K562 (cell line): ENCODE data around the gene PSME1. TPM values are rescaled to one million over a fixed set of nuclear protein-coding genes. Genes with fewer than 3 reads are reported as not detected.
A peak's percentile ranks its signal among the peaks of the same experiment; 100 is the strongest.

ENCODE experiments used
- ATAC-seq: fragments of 200-7000 bp; cut with Tn5 transposase; 3 replicates; pipeline ENCODE4 v1.9.1; 2020; ENCODE audit warnings: moderate library complexity
- BruUV-seq: library from RNA; stranded (reverse); fragments of 400-500 nt; replicated peaks from 2 replicates; lab custom pipeline; 2021; lab: Mats Ljungman, UMichigan
- CTCF ChIA-PET: fragments of 300-600 bp; formaldehyde crosslinking; extraction: SDS; loops from one replicate; lab custom pipeline; 2021; ENCODE audit warnings: low intra/inter-chr PET ratio; lab: Yijun Ruan, JAX
- POLR2A ChIA-PET: fragments of 300-600, 350-650 bp; sonication (Branson Sonifier 250); formaldehyde crosslinking; extraction: SDS; loops from one replicate; lab custom pipeline; 2021; ENCODE audit warnings: antibody characterized with exemption, inconsistent platforms; lab: Yijun Ruan, JAX
- DNase-seq, 4 experiments: peaks; one replicate each; pipeline versions ENCODE4 v3.0.0 to v3.0.0-alpha.2; 2011 to 2018; ENCODE audit warnings: low spot score in 3 of 4, mixed read lengths in 3 of 4; ENCODE audit errors: extremely low read depth in 1 of 4
- FAIRE-seq: peaks from 2 replicates; lab custom pipeline; 2011; peaks lifted over from hg19 to GRCh38; lab: Jason Lieb, UNC
- H2AFZ ChIP-seq: 2 replicates; pipeline ENCODE4 v1.6.0; 2011; ENCODE audit warnings: low read depth, low read length, control low read depth, inconsistent platforms
- H3K27ac ChIP-seq: fragments of 200-600 bp; 3 replicates; pipeline ENCODE4 v1.8.0; 2011; ENCODE audit warnings: low read depth, mild to moderate bottlenecking, control low read depth, inconsistent platforms, low read length, moderate library complexity, mixed read lengths; ENCODE audit errors: extremely low read depth
- H3K27me3 ChIP-seq, 2 experiments: fragments of 300-600 bp in 1 of 2; 2 replicates in 1 of 2; 3 replicates in 1 of 2; pipeline versions ENCODE4 v1.6.0 to v1.8.0; 2011; ENCODE audit warnings: inconsistent platforms in 2 of 2, low read length in 2 of 2, mild to moderate bottlenecking in 1 of 2, mixed read lengths in 1 of 2, moderate library complexity in 1 of 2; ENCODE audit not compliant: control insufficient read depth in 2 of 2, insufficient read depth in 2 of 2
- H3K36me3 ChIP-seq: fragments of 300-600 bp; 3 replicates; pipeline ENCODE4 v1.8.0; 2011; ENCODE audit warnings: mild to moderate bottlenecking, low read length, inconsistent platforms; ENCODE audit not compliant: control insufficient read depth, insufficient read depth
- H3K4me1 ChIP-seq, 2 experiments: fragments of 200-600 bp in 1 of 2; replicated peaks in 1 of 2; 2 replicates in 1 of 2; 3 replicates in 1 of 2; pipeline versions ENCODE4 v1.5.1 to v1.8.0; 2011; ENCODE audit warnings: inconsistent platforms in 2 of 2, low read length in 2 of 2, mild to moderate bottlenecking in 1 of 2, mixed read lengths in 1 of 2, moderate library complexity in 1 of 2; ENCODE audit not compliant: control insufficient read depth in 2 of 2, insufficient read depth in 2 of 2
- H3K4me2 ChIP-seq: 2 replicates; pipeline ENCODE4 v1.6.1; 2011; ENCODE audit warnings: low read length, control low read depth, inconsistent platforms, mixed read lengths; ENCODE audit not compliant: insufficient read depth
- H3K4me3 ChIP-seq: fragments of 200-600 bp; sonication (generic), shearing (Covaris generic); 2 replicates; pipeline ENCODE4 v1.5.1; 2016; ENCODE audit warnings: control low read depth, inconsistent platforms
- H3K79me2 ChIP-seq: fragments of 200-600 bp; 3 replicates; pipeline ENCODE4 v1.8.0; 2011; ENCODE audit warnings: low read length, inconsistent platforms; ENCODE audit not compliant: control insufficient read depth, insufficient read depth
- H3K9ac ChIP-seq, 2 experiments: 2 replicates each; pipeline versions ENCODE4 v1.6.0 to v1.6.1; 2011; ENCODE audit warnings: low read depth in 2 of 2, low read length in 2 of 2, control low read depth in 1 of 2, inconsistent platforms in 1 of 2, mild to moderate bottlenecking in 1 of 2, mixed read lengths in 1 of 2; ENCODE audit not compliant: insufficient read depth in 1 of 2
- H3K9me1 ChIP-seq: one replicate; pipeline ENCODE4 v1.6.0; 2011; ENCODE audit warnings: inconsistent platforms, mild to moderate bottlenecking, low read length, moderate library complexity; ENCODE audit not compliant: control insufficient read depth, insufficient read depth
- H3K9me3 ChIP-seq: replicated peaks from 2 replicates; pipeline ENCODE4 v1.5.1; 2011; ENCODE audit warnings: low read depth, low read length, inconsistent platforms; ENCODE audit not compliant: control insufficient read depth, insufficient read depth
- H4K20me1 ChIP-seq: replicated peaks from 2 replicates; pipeline ENCODE4 v1.6.1; 2011; ENCODE audit warnings: low read length, inconsistent platforms, mixed read lengths; ENCODE audit not compliant: control insufficient read depth, insufficient read depth
- JUNB ChIP-seq: fragments of 450-650 bp; formaldehyde crosslinking; conservative IDR thresholded peaks from 2 replicates; pipeline ENCODE4 v1.4.0; 2020; ENCODE audit warnings: mild to moderate bottlenecking
- MXI1 ChIP-seq: IDR thresholded peaks from 2 replicates; pipeline ENCODE4 v1.6.1; 2011; ENCODE audit warnings: low read depth, mild to moderate bottlenecking, improper control_type of control experiment, low read length
- NR2F6 ChIP-seq: fragments of 450-650 bp; formaldehyde crosslinking; IDR thresholded peaks from 2 replicates; pipeline ENCODE4 v1.4.0; 2020; ENCODE audit warnings: mild to moderate bottlenecking
- RUNX1 ChIP-seq: sonication (generic); IDR thresholded peaks from 2 replicates; pipeline ENCODE4 v1.6.1; 2016; ENCODE audit warnings: antibody characterized with exemption, low read depth
- SAFB ChIP-seq: fragments of 200-400 bp; formaldehyde crosslinking; IDR thresholded peaks from 2 replicates; pipeline ENCODE4 v1.6.1; 2017; ENCODE audit warnings: low read depth, low read length, borderline replicate concordance
- TOE1 ChIP-seq, 2 experiments: fragments of 450-650 bp in 1 of 2; sonication (generic) in 1 of 2; formaldehyde crosslinking in 1 of 2; IDR thresholded peaks; 2 replicates each; pipeline versions ENCODE4 v1.7.1 to v1.8.0; 2016 to 2022; ENCODE audit warnings: borderline replicate concordance in 2 of 2, mild to moderate bottlenecking in 2 of 2, antibody characterized with exemption in 1 of 2, inconsistent platforms in 1 of 2, low read depth in 1 of 2, missing genetic modification reagents in 1 of 2, moderate library complexity in 1 of 2
- WGBS: fragments of 100-300 bp; shearing (Covaris generic); methylation state at CpG from one replicate; pipeline ENCODE4 v1.1.6; 2016; ENCODE audit warnings: low coverage, mixed read lengths; ENCODE audit not compliant: insufficient coverage; ENCODE audit errors: missing lambda C conversion rate; 5-methylcytosine and 5-hydroxymethylcytosine counted together
- in situ Hi-C: fragments of 300-500 bp; cut with MboI; formaldehyde crosslinking; loops from 4 replicates; pipeline ENCODE4 v1.15.0; 2018; ENCODE audit warnings: inconsistent platforms, mixed read lengths
- intact Hi-C: fragments of 100-400 bp; cut with micrococcal nuclease; formaldehyde crosslinking; loops from 2 replicates; pipeline ENCODE4 v1.14.2; 2022
- polyA plus RNA-seq, 8 experiments: library from polyadenylated mRNA; depleted of rRNA in 4 of 8; stranded (reverse) in 5 of 8; unstranded in 3 of 8; fragments of >200 nt; fragmentation: Nextera tagmentation in 2 of 8; fragmentation: Illumina TruSeq in 1 of 8; extraction: Ambion mirVana in 2 of 8; extraction: Trizol in 1 of 8; gene quantifications; 2 replicates each; pipeline versions ENCODE4 v1.2.1 to v1.2.3, GENCODE V29; 2011 to 2014; ENCODE audit warnings: inconsistent platforms in 1 of 8, missing spikeins in 1 of 8
- total RNA-seq, 7 experiments: library from RNA; depleted of rRNA in 6 of 7; stranded (reverse); fragments of >200 nt in 6 of 7; fragmentation: Illumina TruSeq in 2 of 7; extraction: Trizol in 2 of 7; gene quantifications; 2 replicates each; pipeline versions ENCODE4 v1.2.1 to v1.2.3, GENCODE V29; 2011 to 2021; ENCODE audit warnings: low replicate concordance in 1 of 7
- TF ChIP-seq, protein P1 (sequence below): sonication (generic); formaldehyde crosslinking; IDR thresholded peaks from 2 replicates; pipeline ENCODE4 v1.4.0; 2020; ENCODE audit warnings: mild to moderate bottlenecking, missing genetic modification reagents
- TF ChIP-seq, protein P2 (sequence below), 3 experiments: fragments of 200-800 bp in 1 of 3; sonication (Bioruptor generic) in 1 of 3; sonication (generic) in 1 of 3; formaldehyde crosslinking in 1 of 3; IDR thresholded peaks; 2 replicates each; pipeline versions ENCODE4 v1.6.1 to v1.8.0; 2016 to 2022; ENCODE audit warnings: mild to moderate bottlenecking in 2 of 3, missing compliant biosample characterization in 2 of 3, missing genetic modification characterization in 2 of 3, missing genetic modification reagents in 1 of 3
- TF ChIP-seq, protein P3 (sequence below): sonication (generic); formaldehyde crosslinking; IDR thresholded peaks from 2 replicates; pipeline ENCODE4 v1.8.1; 2023; ENCODE audit warnings: missing genetic modification reagents, mild to moderate bottlenecking, borderline replicate concordance

The PSME1 gene
- total and polyA plus RNA-seq, 9 of the 15 experiments (the other 6 are each of a cell fraction or from before 2014, with no cell fraction given) = 20.3 to 180 (median 67.5) TPM

DNA sequence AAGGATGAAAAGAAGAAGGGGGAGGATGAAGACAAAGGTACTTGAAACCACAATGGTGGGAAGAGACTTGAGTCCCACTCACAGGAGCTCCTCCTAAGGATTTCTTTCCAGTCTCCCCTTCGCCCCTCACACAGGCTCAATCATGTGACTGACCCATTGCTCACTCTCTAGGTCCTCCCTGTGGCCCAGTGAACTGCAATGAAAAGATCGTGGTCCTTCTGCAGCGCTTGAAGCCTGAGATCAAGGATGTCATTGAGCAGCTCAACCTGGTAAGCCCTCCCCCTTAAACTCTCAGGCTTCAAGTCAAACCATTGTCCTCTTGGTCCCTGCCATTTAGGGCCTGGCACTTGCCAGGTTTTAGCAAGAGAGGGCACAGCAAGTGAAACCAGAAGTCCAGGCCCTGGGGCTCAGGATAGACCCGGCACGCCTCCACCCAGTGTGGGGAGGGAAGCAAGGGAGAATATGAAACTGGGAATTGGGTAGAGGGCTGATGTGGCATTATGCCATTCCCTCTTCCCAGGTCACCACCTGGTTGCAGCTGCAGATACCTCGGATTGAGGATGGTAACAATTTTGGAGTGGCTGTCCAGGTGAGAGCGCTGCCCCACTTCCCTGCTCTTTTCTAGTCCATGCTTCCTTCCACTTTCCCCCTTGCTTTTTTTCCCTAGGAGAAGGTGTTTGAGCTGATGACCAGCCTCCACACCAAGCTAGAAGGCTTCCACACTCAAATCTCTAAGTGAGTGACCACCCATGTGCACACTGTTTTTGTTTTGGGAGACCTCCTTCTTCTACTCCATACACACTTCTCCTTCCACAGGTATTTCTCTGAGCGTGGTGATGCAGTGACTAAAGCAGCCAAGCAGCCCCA, 1.8 kb downstream of the PSME1 start:
- BruUV-seq = TSS peak; percentile 67
- Histone ChIP-seq H3K9me3 (no peaks in the 10 kb centered on the region), H3K9me1 (no peaks in the 10 kb centered on the region), H3K79me2 (peaks cover 20% of the 10 kb centered on the region), H3K4me3 (no peak overlapping the region), H3K27ac (no peak overlapping the region), H3K4me2 (no peak overlapping the region), H3K27me3 (no peaks in the 10 kb centered on the region), H3K36me3 (peaks cover 26% of the 10 kb centered on the region), H4K20me1 (no peaks in the 10 kb centered on the region; the same call in 1 of the 2 replicates), H3K4me1 (peaks cover 13 to 36% of the 10 kb centered on the region in 2 experiments; a peak in 4 of 5 replicates), H2AFZ (no peak overlapping the region), H3K9ac (0 out of 4 replicates have a peak overlapping the region, but pooled peaks of 1 of the 2 experiments have one; percentile 42)
- intact Hi-C loops (no loop called here), in situ Hi-C loops (no loop called here)
- no peak for ATAC-seq
- WGBS = 72% methylated on average over 5 of the region's 8 CpGs
- ChIA-PET POLR2A (interaction anchor here (0.9 to 1.8 kb wide), 4 partner anchors 9 to 44 kb away, joined by 4 read pairs; partner anchors contain the start of genes DCAF11, NRL, PCK2 and PSME2), CTCF (no interaction called here)
- no peak for DNase-seq
- no peak for FAIRE-seq
- TF ChIP-seq RUNX1 (no peak), NR2F6 (CRISPR knock-in tag) (no peak), JUNB (no peak), TOE1 (IDR thresholded peaks at IDR 0.05; ENCODE audit: borderline replicate concordance) (no peak), TOE1 (CRISPR knock-in tag; IDR thresholded peaks at IDR 0.05; ENCODE audit: borderline replicate concordance, low read depth) (no peak), MXI1 (no peak), SAFB (no peak)
- TF ChIP-seq, protein P1, sequence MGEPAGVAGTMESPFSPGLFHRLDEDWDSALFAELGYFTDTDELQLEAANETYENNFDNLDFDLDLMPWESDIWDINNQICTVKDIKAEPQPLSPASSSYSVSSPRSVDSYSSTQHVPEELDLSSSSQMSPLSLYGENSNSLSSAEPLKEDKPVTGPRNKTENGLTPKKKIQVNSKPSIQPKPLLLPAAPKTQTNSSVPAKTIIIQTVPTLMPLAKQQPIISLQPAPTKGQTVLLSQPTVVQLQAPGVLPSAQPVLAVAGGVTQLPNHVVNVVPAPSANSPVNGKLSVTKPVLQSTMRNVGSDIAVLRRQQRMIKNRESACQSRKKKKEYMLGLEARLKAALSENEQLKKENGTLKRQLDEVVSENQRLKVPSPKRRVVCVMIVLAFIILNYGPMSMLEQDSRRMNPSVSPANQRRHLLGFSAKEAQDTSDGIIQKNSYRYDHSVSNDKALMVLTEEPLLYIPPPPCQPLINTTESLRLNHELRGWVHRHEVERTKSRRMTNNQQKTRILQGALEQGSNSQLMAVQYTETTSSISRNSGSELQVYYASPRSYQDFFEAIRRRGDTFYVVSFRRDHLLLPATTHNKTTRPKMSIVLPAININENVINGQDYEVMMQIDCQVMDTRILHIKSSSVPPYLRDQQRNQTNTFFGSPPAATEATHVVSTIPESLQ = no peak
- TF ChIP-seq, protein P2, sequence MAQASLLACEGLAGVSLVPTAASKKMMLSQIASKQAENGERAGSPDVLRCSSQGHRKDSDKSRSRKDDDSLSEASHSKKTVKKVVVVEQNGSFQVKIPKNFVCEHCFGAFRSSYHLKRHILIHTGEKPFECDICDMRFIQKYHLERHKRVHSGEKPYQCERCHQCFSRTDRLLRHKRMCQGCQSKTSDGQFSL (CRISPR knock-in tag; IDR thresholded peaks at IDR 0.05) = no peak
- TF ChIP-seq, protein P2 (tag; IDR thresholded peaks at IDR 0.05) = no peak
- TF ChIP-seq, protein P3, sequence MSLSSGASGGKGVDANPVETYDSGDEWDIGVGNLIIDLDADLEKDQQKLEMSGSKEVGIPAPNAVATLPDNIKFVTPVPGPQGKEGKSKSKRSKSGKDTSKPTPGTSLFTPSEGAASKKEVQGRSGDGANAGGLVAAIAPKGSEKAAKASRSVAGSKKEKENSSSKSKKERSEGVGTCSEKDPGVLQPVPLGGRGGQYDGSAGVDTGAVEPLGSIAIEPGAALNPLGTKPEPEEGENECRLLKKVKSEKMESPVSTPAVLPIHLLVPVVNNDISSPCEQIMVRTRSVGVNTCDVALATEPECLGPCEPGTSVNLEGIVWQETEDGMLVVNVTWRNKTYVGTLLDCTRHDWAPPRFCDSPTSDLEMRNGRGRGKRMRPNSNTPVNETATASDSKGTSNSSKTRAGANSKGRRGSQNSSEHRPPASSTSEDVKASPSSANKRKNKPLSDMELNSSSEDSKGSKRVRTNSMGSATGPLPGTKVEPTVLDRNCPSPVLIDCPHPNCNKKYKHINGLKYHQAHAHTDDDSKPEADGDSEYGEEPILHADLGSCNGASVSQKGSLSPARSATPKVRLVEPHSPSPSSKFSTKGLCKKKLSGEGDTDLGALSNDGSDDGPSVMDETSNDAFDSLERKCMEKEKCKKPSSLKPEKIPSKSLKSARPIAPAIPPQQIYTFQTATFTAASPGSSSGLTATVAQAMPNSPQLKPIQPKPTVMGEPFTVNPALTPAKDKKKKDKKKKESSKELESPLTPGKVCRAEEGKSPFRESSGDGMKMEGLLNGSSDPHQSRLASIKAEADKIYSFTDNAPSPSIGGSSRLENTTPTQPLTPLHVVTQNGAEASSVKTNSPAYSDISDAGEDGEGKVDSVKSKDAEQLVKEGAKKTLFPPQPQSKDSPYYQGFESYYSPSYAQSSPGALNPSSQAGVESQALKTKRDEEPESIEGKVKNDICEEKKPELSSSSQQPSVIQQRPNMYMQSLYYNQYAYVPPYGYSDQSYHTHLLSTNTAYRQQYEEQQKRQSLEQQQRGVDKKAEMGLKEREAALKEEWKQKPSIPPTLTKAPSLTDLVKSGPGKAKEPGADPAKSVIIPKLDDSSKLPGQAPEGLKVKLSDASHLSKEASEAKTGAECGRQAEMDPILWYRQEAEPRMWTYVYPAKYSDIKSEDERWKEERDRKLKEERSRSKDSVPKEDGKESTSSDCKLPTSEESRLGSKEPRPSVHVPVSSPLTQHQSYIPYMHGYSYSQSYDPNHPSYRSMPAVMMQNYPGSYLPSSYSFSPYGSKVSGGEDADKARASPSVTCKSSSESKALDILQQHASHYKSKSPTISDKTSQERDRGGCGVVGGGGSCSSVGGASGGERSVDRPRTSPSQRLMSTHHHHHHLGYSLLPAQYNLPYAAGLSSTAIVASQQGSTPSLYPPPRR (CRISPR knock-in tag) = no peak
